ENCODE data around the gene KCNE2. TPM values are rescaled to one million over a fixed set of nuclear protein-coding genes. Genes with fewer than 3 reads are reported as not detected.

Gene KCNE2
- polyA plus RNA-seq, 1 donor from 2014 or later, result 0.25 TPM

DNA sequence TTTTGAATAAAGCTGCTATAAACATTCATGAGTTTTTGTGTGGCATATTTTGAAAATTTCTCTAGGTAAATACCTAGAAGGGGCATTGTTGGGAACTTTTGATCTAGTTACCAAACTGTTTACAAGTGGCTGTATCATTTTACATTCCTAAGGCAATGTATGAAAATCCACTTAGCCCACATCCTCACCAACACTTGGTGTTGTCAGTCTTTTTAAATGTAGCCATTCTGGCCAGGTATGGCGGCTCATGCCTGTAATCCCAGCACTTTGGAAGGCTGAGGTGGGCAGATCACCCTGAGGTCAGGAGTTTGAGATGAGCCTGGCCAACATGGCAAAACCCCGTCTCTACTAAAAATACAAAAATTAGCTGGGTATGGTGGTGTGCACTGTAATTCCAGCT lies 5.9 kb upstream of the KCNE2 start:
- H3K9ac ChIP-seq (ENCODE audit: low read length), result no peak overlapping the region
- H3K27ac ChIP-seq (ENCODE audit: low read length), result no peak overlapping the region
- no peaks in the 10 kb centered on the region for H3F3A ChIP-seq (ENCODE audit: insufficient read depth, low read length, poor library complexity, severe bottlenecking)
- H3K79me2 ChIP-seq (replicated peaks; ENCODE audit: insufficient read depth, low read length), result no peaks in the 10 kb centered on the region
- no peaks in the 10 kb centered on the region for H3K27me3 ChIP-seq (ENCODE audit: insufficient read depth, low read depth, low read length)
- H3K36me3 ChIP-seq (ENCODE audit: insufficient read depth, low read length), result no peaks in the 10 kb centered on the region
- no peaks in the 10 kb centered on the region for H4K20me1 ChIP-seq (ENCODE audit: insufficient read depth)
- no peaks in the 10 kb centered on the region for H3K9me3 ChIP-seq (ENCODE audit: low read length)
- no peak for TF ChIP-seq RAD21 (conservative IDR thresholded peaks at IDR 0.05)
- no peak for TF ChIP-seq MXI1 (conservative IDR thresholded peaks at IDR 0.05; ENCODE audit: poor library complexity, severe bottlenecking)
- TF ChIP-seq TAF1 (IDR thresholded peaks at IDR 0.05; ENCODE audit: low read depth), result no peak
- TF ChIP-seq, protein P1, sequence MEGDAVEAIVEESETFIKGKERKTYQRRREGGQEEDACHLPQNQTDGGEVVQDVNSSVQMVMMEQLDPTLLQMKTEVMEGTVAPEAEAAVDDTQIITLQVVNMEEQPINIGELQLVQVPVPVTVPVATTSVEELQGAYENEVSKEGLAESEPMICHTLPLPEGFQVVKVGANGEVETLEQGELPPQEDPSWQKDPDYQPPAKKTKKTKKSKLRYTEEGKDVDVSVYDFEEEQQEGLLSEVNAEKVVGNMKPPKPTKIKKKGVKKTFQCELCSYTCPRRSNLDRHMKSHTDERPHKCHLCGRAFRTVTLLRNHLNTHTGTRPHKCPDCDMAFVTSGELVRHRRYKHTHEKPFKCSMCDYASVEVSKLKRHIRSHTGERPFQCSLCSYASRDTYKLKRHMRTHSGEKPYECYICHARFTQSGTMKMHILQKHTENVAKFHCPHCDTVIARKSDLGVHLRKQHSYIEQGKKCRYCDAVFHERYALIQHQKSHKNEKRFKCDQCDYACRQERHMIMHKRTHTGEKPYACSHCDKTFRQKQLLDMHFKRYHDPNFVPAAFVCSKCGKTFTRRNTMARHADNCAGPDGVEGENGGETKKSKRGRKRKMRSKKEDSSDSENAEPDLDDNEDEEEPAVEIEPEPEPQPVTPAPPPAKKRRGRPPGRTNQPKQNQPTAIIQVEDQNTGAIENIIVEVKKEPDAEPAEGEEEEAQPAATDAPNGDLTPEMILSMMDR (IDR thresholded peaks at IDR 0.05; ENCODE audit: poor library complexity, severe bottlenecking), result no peak
- TF ChIP-seq REST (IDR thresholded peaks at IDR 0.05; ENCODE audit: borderline replicate concordance), result no peak
- TF ChIP-seq SMC3 (conservative IDR thresholded peaks at IDR 0.05; ENCODE audit: poor library complexity), result no peak
- no peak for TF ChIP-seq EP300 (conservative IDR thresholded peaks at IDR 0.05; ENCODE audit: poor library complexity, severe bottlenecking)
- no peak for TF ChIP-seq POLR2AphosphoS5 (IDR thresholded peaks at IDR 0.05)
- H3K4me2 ChIP-seq (ENCODE audit: low read length), result no peak overlapping the region
- H3K9me2 ChIP-seq (ENCODE audit: insufficient read depth, low read length), result no peaks in the 10 kb centered on the region
- no peak overlapping the region for H3K4me3 ChIP-seq (ENCODE audit: low read length)
- H2AFZ ChIP-seq (ENCODE audit: low read depth, low read length), result no peak overlapping the region

GRCh38 chr21:34358866-34359265 lies 4.9 kb upstream of the KCNE2 start:
- Histone ChIP-seq H3K79me2 (replicated peaks; ENCODE audit: insufficient read depth, low read length) (no peaks in the 10 kb centered on the region), H3K27ac (ENCODE audit: low read length) (no peak overlapping the region), H4K20me1 (ENCODE audit: insufficient read depth) (no peaks in the 10 kb centered on the region), H3K9me3 (ENCODE audit: low read length) (no peaks in the 10 kb centered on the region), H3K9ac (ENCODE audit: low read length) (no peak overlapping the region), H3F3A (ENCODE audit: insufficient read depth, low read length, poor library complexity, severe bottlenecking) (no peaks in the 10 kb centered on the region), H3K4me3 (ENCODE audit: low read length) (no peak overlapping the region), H3K36me3 (ENCODE audit: insufficient read depth, low read length) (no peaks in the 10 kb centered on the region), H3K27me3 (ENCODE audit: insufficient read depth, low read depth, low read length) (no peaks in the 10 kb centered on the region), H3K4me2 (ENCODE audit: low read length) (no peak overlapping the region), H2AFZ (ENCODE audit: low read depth, low read length) (no peak overlapping the region), H3K9me2 (ENCODE audit: insufficient read depth, low read length) (no peaks in the 10 kb centered on the region)
- TF ChIP-seq, protein P1 (IDR thresholded peaks at IDR 0.05; ENCODE audit: poor library complexity, severe bottlenecking), result no peak
- TF ChIP-seq SMC3 (conservative IDR thresholded peaks at IDR 0.05; ENCODE audit: poor library complexity) (no peak), EZH2 (IDR thresholded peaks at IDR 0.05; ENCODE audit: borderline replicate concordance, insufficient read depth, low read length, poor library complexity, severe bottlenecking) (no peak), EP300 (conservative IDR thresholded peaks at IDR 0.05; ENCODE audit: poor library complexity, severe bottlenecking) (no peak), REST (IDR thresholded peaks at IDR 0.05; ENCODE audit: borderline replicate concordance) (no peak)
